ENCODE results near the gene ZNF587. TPM values are rescaled to one million over a fixed set of nuclear protein-coding genes. Genes with fewer than 3 reads are reported as not detected.

ZNF587 gene
- total and polyA plus RNA-seq, 2 of the 13 experiments (the other 11 are each of a cell fraction or from before 2014, with no cell fraction given), result 8.7 to 17.5 TPM

DNA sequence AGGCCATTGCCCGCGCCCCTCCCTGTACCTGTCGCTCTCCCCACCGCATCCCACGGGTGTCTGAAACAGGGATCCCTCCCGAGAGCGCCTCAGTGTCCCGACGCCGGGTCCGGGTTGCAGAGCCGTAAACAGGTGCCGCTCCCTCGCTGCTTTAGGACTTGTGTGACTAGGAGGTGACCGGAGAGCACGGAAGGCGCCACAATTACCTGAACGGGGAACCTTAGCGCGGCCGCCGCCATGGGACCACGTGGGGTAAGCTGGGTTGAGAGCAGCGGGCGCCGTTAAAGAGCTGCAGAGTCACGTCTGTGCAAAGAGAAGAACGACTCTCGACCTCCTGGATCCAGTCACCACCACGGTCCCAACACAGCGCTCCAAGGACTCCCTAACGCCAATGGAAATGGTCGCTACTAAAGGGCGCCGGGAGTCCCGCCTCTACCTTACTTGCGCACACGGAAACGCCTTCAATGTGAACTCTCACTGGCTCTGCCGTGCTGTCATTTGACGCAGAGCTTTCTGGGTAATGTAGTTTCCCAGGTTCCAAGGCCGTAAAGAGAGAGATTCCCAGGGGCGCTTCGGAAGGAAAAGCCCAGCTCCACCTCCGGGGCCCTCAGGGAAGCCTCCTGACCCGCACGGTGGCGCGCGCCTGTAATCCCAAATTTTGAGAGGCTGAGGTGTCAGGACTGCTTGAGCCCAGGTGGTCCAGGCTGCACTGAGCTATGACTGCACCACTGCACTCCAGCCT is 35.0 kb upstream of the ZNF587 start, which contains the start of gene ZNF552 (continued):
- TF ChIP-seq, protein P1, sequence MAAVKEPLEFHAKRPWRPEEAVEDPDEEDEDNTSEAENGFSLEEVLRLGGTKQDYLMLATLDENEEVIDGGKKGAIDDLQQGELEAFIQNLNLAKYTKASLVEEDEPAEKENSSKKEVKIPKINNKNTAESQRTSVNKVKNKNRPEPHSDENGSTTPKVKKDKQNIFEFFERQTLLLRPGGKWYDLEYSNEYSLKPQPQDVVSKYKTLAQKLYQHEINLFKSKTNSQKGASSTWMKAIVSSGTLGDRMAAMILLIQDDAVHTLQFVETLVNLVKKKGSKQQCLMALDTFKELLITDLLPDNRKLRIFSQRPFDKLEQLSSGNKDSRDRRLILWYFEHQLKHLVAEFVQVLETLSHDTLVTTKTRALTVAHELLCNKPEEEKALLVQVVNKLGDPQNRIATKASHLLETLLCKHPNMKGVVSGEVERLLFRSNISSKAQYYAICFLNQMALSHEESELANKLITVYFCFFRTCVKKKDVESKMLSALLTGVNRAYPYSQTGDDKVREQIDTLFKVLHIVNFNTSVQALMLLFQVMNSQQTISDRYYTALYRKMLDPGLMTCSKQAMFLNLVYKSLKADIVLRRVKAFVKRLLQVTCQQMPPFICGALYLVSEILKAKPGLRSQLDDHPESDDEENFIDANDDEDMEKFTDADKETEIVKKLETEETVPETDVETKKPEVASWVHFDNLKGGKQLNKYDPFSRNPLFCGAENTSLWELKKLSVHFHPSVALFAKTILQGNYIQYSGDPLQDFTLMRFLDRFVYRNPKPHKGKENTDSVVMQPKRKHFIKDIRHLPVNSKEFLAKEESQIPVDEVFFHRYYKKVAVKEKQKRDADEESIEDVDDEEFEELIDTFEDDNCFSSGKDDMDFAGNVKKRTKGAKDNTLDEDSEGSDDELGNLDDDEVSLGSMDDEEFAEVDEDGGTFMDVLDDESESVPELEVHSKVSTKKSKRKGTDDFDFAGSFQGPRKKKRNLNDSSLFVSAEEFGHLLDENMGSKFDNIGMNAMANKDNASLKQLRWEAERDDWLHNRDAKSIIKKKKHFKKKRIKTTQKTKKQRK (IDR thresholded peaks at IDR 0.05; ENCODE audit: low read length), result no peak
- TF ChIP-seq AGO1 (IDR thresholded peaks at IDR 0.05; ENCODE audit: low read depth, low read length, poor library complexity, severe bottlenecking) (peak; percentile 55), IKZF4 (CRISPR knock-in tag; IDR thresholded peaks at IDR 0.05; ENCODE audit: borderline replicate concordance, low read depth, not compliant biosample characterization) (no peak), MXI1 (IDR thresholded peaks at IDR 0.05; ENCODE audit: borderline replicate concordance, low read depth, low read length) (peak; percentile 80; the same call in 1 of the 3 replicates), GLI4 (CRISPR knock-in tag; IDR thresholded peaks at IDR 0.05; ENCODE audit: borderline replicate concordance) (peak; percentile 41; the same call in 1 of the 2 replicates), MAFK (conservative IDR thresholded peaks at IDR 0.05 in 1 of 2, IDR thresholded peaks at IDR 0.05 in 1 of 2; ENCODE audit: low read length in 2 of 2) (no peak), NRL (CRISPR knock-in tag; IDR thresholded peaks at IDR 0.05; ENCODE audit: borderline replicate concordance) (peak; percentile 73; the same call in 1 of the 2 replicates), PAF1 (CRISPR knock-in tag; IDR thresholded peaks at IDR 0.05) (no peak), PCBP1 (IDR thresholded peaks at IDR 0.05; ENCODE audit: borderline replicate concordance, low read depth, low read length) (no peak), ZNF652 (CRISPR knock-in tag; IDR thresholded peaks at IDR 0.05; ENCODE audit: borderline replicate concordance, low read depth) (no peak), HMG20B (CRISPR knock-in tag; conservative IDR thresholded peaks at IDR 0.05) (no peak), NR1H2 (CRISPR knock-in tag; IDR thresholded peaks at IDR 0.05; ENCODE audit: borderline replicate concordance, low read depth) (no peak), ZSCAN30 (CRISPR knock-in tag; IDR thresholded peaks at IDR 0.05) (no peak)
- TF ChIP-seq, protein P2, sequence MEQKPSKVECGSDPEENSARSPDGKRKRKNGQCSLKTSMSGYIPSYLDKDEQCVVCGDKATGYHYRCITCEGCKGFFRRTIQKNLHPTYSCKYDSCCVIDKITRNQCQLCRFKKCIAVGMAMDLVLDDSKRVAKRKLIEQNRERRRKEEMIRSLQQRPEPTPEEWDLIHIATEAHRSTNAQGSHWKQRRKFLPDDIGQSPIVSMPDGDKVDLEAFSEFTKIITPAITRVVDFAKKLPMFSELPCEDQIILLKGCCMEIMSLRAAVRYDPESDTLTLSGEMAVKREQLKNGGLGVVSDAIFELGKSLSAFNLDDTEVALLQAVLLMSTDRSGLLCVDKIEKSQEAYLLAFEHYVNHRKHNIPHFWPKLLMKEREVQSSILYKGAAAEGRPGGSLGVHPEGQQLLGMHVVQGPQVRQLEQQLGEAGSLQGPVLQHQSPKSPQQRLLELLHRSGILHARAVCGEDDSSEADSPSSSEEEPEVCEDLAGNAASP (CRISPR knock-in tag; IDR thresholded peaks at IDR 0.05; ENCODE audit: borderline replicate concordance), result no peak
- TF ChIP-seq, protein P3, sequence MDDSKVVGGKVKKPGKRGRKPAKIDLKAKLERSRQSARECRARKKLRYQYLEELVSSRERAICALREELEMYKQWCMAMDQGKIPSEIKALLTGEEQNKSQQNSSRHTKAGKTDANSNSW (CRISPR knock-in tag; IDR thresholded peaks at IDR 0.05; ENCODE audit: borderline replicate concordance), result 0 out of 2 replicates have a peak, but pooled peaks have one; percentile 17
- TF ChIP-seq, protein P4, sequence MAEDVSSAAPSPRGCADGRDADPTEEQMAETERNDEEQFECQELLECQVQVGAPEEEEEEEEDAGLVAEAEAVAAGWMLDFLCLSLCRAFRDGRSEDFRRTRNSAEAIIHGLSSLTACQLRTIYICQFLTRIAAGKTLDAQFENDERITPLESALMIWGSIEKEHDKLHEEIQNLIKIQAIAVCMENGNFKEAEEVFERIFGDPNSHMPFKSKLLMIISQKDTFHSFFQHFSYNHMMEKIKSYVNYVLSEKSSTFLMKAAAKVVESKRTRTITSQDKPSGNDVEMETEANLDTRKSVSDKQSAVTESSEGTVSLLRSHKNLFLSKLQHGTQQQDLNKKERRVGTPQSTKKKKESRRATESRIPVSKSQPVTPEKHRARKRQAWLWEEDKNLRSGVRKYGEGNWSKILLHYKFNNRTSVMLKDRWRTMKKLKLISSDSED (CRISPR knock-in tag; IDR thresholded peaks at IDR 0.05), result peak; percentile 50; the same call in 1 of the 2 replicates
- TF ChIP-seq, protein P5, sequence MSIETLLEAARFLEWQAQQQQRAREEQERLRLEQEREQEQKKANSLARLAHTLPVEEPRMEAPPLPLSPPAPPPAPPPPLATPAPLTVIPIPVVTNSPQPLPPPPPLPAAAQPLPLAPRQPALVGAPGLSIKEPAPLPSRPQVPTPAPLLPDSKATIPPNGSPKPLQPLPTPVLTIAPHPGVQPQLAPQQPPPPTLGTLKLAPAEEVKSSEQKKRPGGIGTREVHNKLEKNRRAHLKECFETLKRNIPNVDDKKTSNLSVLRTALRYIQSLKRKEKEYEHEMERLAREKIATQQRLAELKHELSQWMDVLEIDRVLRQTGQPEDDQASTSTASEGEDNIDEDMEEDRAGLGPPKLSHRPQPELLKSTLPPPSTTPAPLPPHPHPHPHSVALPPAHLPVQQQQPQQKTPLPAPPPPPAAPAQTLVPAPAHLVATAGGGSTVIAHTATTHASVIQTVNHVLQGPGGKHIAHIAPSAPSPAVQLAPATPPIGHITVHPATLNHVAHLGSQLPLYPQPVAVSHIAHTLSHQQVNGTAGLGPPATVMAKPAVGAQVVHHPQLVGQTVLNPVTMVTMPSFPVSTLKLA (IDR thresholded peaks at IDR 0.05), result peak; percentile 15; the same call in 1 of the 2 replicates
- TF ChIP-seq, protein P6, sequence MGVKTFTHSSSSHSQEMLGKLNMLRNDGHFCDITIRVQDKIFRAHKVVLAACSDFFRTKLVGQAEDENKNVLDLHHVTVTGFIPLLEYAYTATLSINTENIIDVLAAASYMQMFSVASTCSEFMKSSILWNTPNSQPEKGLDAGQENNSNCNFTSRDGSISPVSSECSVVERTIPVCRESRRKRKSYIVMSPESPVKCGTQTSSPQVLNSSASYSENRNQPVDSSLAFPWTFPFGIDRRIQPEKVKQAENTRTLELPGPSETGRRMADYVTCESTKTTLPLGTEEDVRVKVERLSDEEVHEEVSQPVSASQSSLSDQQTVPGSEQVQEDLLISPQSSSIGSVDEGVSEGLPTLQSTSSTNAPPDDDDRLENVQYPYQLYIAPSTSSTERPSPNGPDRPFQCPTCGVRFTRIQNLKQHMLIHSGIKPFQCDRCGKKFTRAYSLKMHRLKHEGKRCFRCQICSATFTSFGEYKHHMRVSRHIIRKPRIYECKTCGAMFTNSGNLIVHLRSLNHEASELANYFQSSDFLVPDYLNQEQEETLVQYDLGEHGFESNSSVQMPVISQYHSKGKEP (CRISPR knock-in tag; IDR thresholded peaks at IDR 0.05), result no peak
